ENCODE results near the gene TGOLN2. TPM values are rescaled to one million over a fixed set of nuclear protein-coding genes. Genes with fewer than 3 reads are reported as not detected.

Gene TGOLN2
- total RNA-seq, result 124 and 129 TPM in 2 replicates

DNA sequence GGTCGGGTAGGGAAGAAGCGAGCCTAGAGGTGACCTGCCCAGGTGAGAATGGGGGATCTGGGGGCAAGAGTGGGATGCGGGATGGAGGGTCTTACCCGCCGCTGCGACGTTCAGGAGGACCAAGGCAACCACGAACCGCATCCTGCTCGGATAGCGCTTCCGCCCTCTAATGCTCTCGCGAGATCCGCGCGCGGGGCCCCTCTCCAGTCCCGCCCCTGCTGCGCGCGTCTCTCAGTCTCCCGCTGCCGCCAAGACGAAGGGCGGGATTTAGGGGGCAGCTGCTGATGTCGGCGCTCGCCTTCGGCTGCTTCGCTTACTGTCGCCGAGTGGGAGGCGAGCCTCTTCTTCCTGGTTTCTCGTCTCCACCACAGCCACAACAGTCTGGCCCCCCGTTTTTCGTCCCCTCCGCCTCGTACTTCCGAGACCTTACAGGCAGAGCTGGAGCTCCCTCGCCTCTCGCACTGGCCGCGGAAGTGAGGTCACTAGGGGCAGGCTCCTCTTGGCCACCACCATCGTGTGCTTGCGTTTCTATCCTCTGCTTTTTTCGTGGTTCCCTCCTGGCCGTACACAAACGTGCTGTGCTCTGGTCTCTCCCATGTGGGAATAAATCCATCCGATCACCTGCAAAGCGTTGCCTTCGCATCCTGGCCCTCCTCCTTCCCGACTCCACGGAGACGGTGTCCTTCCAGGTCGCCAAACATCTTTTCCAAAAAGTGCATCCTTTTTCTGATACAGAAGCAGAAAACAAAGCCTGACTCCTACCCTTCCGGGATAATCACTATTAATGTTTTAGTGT lies at the start of gene TGOLN2:
TSS of gene TGOLN2 (minus strand) at position 168 of the 796 bp plus-strand sequence. CDS start at position 141, 27 bp downstream.
- H3K4me3 ChIP-seq (ENCODE audit: insufficient read depth, low read length), result peak within 1 kb of the TSS; percentile 90
- no peaks in the 10 kb centered on the region for H3K9me3 ChIP-seq (ENCODE audit: low read depth, low read length)
- H3K27ac ChIP-seq (ENCODE audit: low read depth, low read length), result peak within 1 kb of the TSS; percentile 98
- H2AFZ ChIP-seq (ENCODE audit: low read length), result peak within 1 kb of the TSS; percentile 99
- peak within 1 kb of the TSS; percentile 98 for H3K4me2 ChIP-seq (ENCODE audit: insufficient read depth, low read length)
- no peaks in the 10 kb centered on the region for H3K27me3 ChIP-seq (ENCODE audit: insufficient read depth, low read length)
- H3K36me3 ChIP-seq (ENCODE audit: insufficient read depth, low read length), result peaks cover 24% of the 10 kb centered on the region
- DNase-seq (ENCODE audit: insufficient read length, low spot score, missing footprints), result peak; percentile 99
- H3K79me2 ChIP-seq (ENCODE audit: insufficient read depth, low read length), result peaks cover 45% of the 10 kb centered on the region
- TF ChIP-seq, protein P1, sequence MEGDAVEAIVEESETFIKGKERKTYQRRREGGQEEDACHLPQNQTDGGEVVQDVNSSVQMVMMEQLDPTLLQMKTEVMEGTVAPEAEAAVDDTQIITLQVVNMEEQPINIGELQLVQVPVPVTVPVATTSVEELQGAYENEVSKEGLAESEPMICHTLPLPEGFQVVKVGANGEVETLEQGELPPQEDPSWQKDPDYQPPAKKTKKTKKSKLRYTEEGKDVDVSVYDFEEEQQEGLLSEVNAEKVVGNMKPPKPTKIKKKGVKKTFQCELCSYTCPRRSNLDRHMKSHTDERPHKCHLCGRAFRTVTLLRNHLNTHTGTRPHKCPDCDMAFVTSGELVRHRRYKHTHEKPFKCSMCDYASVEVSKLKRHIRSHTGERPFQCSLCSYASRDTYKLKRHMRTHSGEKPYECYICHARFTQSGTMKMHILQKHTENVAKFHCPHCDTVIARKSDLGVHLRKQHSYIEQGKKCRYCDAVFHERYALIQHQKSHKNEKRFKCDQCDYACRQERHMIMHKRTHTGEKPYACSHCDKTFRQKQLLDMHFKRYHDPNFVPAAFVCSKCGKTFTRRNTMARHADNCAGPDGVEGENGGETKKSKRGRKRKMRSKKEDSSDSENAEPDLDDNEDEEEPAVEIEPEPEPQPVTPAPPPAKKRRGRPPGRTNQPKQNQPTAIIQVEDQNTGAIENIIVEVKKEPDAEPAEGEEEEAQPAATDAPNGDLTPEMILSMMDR (IDR thresholded peaks at IDR 0.05; ENCODE audit: extremely low read depth, low read depth, low read length), result no peak
- H3K4me1 ChIP-seq (ENCODE audit: insufficient read depth, low read length), result peaks cover 28% of the 10 kb centered on the region
- peaks cover 37% of the 10 kb centered on the region for H4K20me1 ChIP-seq (ENCODE audit: insufficient read depth, low read length)

DNA sequence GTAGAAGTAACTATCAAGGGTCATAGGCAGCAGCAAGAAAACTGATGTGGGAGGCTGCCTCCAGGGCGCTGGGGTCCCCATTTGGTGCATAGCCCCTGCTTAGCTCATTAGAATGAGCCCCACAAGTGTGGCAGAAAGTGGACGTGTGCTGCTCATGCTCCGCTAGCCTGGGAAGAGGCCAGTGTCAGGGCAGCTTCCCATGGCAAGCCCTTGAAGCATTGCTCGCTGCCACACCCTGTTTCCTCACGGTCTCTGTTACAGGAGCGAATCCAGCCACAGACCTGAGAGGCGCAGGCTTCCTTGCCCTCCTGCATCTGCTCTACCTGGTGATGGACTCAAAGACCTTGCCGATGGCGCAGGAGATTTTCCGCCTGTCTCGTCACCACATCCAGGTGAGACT lies 49.3 kb upstream of the TGOLN2 start:
- Histone ChIP-seq H3K4me1 (ENCODE audit: insufficient read depth, low read length) (no peaks in the 10 kb centered on the region), H3K27ac (ENCODE audit: low read depth, low read length) (no peak overlapping the region), H3K36me3 (ENCODE audit: insufficient read depth, low read length) (peaks cover 41% of the 10 kb centered on the region), H3K9me3 (ENCODE audit: low read depth, low read length) (no peaks in the 10 kb centered on the region), H4K20me1 (ENCODE audit: insufficient read depth, low read length) (no peaks in the 10 kb centered on the region), H2AFZ (ENCODE audit: low read length) (no peak overlapping the region), H3K4me2 (ENCODE audit: insufficient read depth, low read length) (no peak overlapping the region), H3K27me3 (ENCODE audit: insufficient read depth, low read length) (no peaks in the 10 kb centered on the region), H3K4me3 (ENCODE audit: insufficient read depth, low read length) (no peak overlapping the region), H3K79me2 (ENCODE audit: insufficient read depth, low read length) (no peaks in the 10 kb centered on the region)
- DNase-seq (ENCODE audit: insufficient read length, low spot score, missing footprints), result no peak
- TF ChIP-seq, protein P1 (IDR thresholded peaks at IDR 0.05; ENCODE audit: extremely low read depth, low read depth, low read length), result no peak

DNA sequence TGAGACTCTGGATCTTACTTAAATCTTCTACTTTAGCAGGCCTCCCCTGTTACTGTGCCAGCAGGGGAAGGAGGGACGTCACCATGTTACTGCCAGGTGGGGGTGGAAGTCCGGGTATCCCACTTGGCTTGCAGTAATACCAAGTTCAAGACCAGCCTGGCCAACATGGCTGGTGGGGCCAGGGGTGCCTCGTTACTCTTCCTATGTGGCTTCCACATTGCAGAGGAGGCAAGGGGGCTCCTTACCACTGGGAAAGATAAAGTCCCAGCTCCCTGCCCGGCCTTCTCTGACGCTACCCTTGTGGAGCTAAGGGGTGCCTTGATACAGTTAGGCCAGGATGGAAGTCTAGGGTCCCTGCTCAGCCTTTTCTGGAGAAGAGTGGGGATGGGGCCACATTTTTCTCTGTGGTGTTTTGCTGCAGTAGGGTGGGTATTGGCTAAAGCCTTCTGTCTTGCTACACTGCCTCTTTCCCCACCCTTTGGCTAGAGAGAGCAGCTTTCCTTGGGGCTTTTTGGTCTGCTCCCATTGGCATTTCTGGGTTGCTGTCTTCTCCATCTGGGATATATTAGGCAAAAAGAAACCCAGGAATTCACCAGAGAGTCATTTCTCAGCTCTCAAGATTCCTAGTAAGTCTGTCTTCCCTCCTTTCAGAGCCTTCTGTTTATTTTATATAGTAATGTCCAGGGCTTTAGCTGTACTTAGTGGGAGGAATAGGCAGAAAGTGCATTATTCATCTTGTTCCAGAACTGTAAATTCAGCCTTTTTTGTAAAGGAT lies 48.7 kb upstream of the TGOLN2 start:
- Histone ChIP-seq H3K36me3 (ENCODE audit: insufficient read depth, low read length) (peaks cover 42% of the 10 kb centered on the region), H4K20me1 (ENCODE audit: insufficient read depth, low read length) (no peaks in the 10 kb centered on the region), H3K79me2 (ENCODE audit: insufficient read depth, low read length) (no peaks in the 10 kb centered on the region), H3K4me1 (ENCODE audit: insufficient read depth, low read length) (no peaks in the 10 kb centered on the region), H3K4me2 (ENCODE audit: insufficient read depth, low read length) (no peak overlapping the region), H3K4me3 (ENCODE audit: insufficient read depth, low read length) (no peak overlapping the region), H3K9me3 (ENCODE audit: low read depth, low read length) (no peaks in the 10 kb centered on the region), H3K27me3 (ENCODE audit: insufficient read depth, low read length) (no peaks in the 10 kb centered on the region), H3K27ac (ENCODE audit: low read depth, low read length) (no peak overlapping the region), H2AFZ (ENCODE audit: low read length) (no peak overlapping the region)
- TF ChIP-seq, protein P1 (IDR thresholded peaks at IDR 0.05; ENCODE audit: extremely low read depth, low read depth, low read length), result no peak
- DNase-seq (ENCODE audit: insufficient read length, low spot score, missing footprints), result no peak

DNA sequence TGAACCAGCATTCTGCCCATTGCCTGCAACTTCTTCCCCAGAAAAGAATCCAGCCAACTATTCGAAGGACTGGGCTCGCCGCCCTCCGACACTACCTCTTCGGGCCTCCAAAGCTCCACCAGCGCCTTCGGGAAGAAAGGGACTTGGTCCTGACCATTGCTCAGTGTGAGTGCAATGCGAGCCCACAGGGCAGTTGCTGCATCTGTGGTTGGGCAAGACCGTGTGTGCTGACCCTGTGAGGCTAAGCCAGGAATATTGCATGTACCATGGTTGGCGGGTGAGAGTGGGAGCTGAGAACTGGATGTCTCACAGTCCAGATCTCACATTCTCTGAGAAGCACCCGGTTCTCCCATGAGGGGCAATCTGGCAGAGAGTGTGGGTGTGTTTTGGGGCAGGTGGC lies 43.3 kb upstream of the TGOLN2 start:
- no peak for DNase-seq (ENCODE audit: insufficient read length, low spot score, missing footprints)
- TF ChIP-seq, protein P1 (IDR thresholded peaks at IDR 0.05; ENCODE audit: extremely low read depth, low read depth, low read length), result no peak
- peaks cover 10% of the 10 kb centered on the region for H3K4me1 ChIP-seq (ENCODE audit: insufficient read depth, low read length)
- H2AFZ ChIP-seq (ENCODE audit: low read length), result no peak overlapping the region
- H3K4me2 ChIP-seq (ENCODE audit: insufficient read depth, low read length), result no peak overlapping the region
- H3K36me3 ChIP-seq (ENCODE audit: insufficient read depth, low read length), result peaks cover 20% of the 10 kb centered on the region
- H3K79me2 ChIP-seq (ENCODE audit: insufficient read depth, low read length), result no peaks in the 10 kb centered on the region
- no peak overlapping the region for H3K27ac ChIP-seq (ENCODE audit: low read depth, low read length)
- H3K9me3 ChIP-seq (ENCODE audit: low read depth, low read length), result no peaks in the 10 kb centered on the region
- H3K4me3 ChIP-seq (ENCODE audit: insufficient read depth, low read length), result no peak overlapping the region
- no peaks in the 10 kb centered on the region for H3K27me3 ChIP-seq (ENCODE audit: insufficient read depth, low read length)
- H4K20me1 ChIP-seq (ENCODE audit: insufficient read depth, low read length), result no peaks in the 10 kb centered on the region

Data from osteoblast (primary cell).